SJCRH30 (cell line): ENCODE data around the gene AGPAT3. TPM values are rescaled to one million over a fixed set of nuclear protein-coding genes. Genes with fewer than 3 reads are reported as not detected.

Source experiments
- DNase-seq, 2 experiments: peaks; one replicate each; pipeline ENCODE4 v3.0.0-alpha.2; 2015 to 2020
- H3K27ac ChIP-seq: fragments of 250-450 bp; sonication (Bioruptor Pico); 2 replicates; pipeline ENCODE4 v1.5.1; 2020; ENCODE audit warnings: mild to moderate bottlenecking, moderate library complexity
- H3K27me3 ChIP-seq: fragments of 250-450 bp; sonication (Bioruptor Pico); 2 replicates; pipeline ENCODE4 v1.5.1; 2020; ENCODE audit warnings: mild to moderate bottlenecking, moderate library complexity
- H3K36me3 ChIP-seq: fragments of 250-450 bp; sonication (Bioruptor Pico); 2 replicates; pipeline ENCODE4 v1.5.1; 2020; ENCODE audit warnings: mild to moderate bottlenecking, moderate library complexity
- H3K4me1 ChIP-seq: fragments of 250-450 bp; sonication (Bioruptor Pico); 2 replicates; pipeline ENCODE4 v1.5.1; 2020; ENCODE audit warnings: mild to moderate bottlenecking, moderate library complexity
- H3K4me3 ChIP-seq: fragments of 250-450 bp; sonication (Bioruptor Pico); 2 replicates; pipeline ENCODE4 v1.5.1; 2020; ENCODE audit warnings: mild to moderate bottlenecking, moderate library complexity
- H3K9me3 ChIP-seq: fragments of 250-450 bp; sonication (Bioruptor Pico); replicated peaks from 2 replicates; pipeline ENCODE4 v1.5.1; 2020; ENCODE audit warnings: mild to moderate bottlenecking, moderate library complexity
- total RNA-seq: library from RNA; depleted of rRNA; stranded (reverse); fragments of >200 nt; shearing (Covaris generic); gene quantifications from 2 replicates; pipeline ENCODE4 v1.2.3, GENCODE V29; 2014

AGPAT3 gene
- total RNA-seq, 1 experiment from 2014 or later = 18.3 TPM

DNA sequence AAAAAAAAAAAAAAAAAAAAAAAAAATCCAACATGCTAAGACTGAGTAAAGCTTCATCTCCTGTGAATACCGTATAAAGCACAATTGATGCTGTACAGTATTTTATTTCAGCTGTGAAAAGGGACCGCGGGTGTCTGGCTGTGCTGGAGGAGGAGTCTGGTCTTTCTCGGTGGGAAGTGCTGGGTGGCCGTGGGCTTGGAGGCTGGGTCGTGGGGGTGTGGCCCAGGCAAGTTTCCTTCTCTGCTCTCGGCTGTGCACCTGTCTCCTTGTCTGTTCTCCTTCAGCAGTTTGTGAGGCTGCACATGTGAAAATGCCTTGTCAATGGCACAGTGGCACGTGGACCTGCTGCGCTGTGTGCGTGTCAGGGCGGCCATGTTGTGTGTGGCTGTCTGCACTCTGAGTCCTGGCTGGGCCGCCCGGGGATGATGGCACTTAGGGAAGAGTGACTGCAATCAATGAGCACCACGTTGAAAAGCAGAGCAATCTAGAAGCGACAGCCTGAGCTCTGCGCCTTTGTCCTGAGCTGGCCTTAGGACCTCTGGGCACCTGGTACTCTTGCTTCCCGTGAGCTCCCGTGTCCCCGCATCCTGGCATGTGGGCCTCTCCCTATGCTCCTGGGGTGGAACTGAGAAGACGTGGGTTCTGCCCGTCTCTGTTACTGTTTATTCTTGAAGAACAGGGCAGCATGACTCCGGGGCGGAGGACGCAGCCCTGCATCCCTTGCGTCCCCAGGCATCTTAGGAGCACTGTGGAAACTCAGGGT lies 14.5 kb downstream of the AGPAT3 start:
- Histone ChIP-seq H3K4me1 (peaks cover 18% of the 10 kb centered on the region), H3K27ac (peak overlapping the region; percentile 28), H3K27me3 (no peaks in the 10 kb centered on the region), H3K36me3 (no peaks in the 10 kb centered on the region), H3K4me3 (no peak overlapping the region), H3K9me3 (peaks cover 8% of the 10 kb centered on the region; the same call in 1 of the 2 replicates)
- peak in 1 of 2 experiments; percentile 33 for DNase-seq

DNA sequence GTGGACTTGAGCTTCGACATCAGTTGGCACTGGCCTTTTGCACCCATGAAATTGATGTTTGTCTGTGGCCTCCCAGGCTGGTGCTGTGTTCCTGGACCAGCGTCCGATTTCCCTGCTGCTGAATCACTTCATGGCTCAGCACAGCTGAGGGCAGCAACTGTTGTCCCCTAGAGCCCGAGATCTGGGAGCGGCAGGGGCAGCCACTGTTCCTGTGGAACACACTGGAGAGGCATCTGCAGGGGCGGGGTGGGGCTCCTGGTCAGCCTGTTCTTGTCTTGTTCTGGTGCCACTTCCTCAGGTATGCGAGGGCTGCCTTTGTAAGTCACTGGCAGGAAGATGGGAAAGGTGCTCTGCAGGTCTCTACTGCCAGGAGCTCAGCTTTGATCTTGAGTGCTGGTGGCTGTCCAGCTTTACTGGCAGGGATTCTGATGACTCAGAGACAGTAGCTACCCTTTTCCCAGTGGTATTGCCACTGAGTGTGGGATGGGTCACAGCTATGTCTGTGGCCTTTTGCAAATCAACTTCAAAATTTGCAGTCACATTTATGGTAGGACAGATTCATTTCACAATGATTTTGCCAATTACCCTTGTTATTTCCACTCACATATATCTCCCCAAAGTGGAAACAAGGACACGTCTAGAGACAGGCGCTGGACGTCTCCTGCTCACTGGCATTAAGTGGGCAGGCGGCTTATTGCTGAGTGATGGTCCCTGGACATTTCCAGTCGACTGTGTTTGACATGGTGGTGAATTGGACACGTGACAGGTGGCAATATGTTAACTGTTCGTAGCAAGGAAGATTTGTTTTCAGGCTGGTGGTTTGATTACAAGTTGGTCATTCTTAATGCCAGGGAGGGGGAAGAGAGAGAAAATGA lies 15.3 kb downstream of the AGPAT3 start:
- Histone ChIP-seq H3K36me3 (no peaks in the 10 kb centered on the region), H3K27me3 (no peaks in the 10 kb centered on the region), H3K4me1 (peaks cover 15% of the 10 kb centered on the region), H3K27ac (peak overlapping the region; percentile 28), H3K9me3 (peaks cover 3% of the 10 kb centered on the region; the same call in 1 of the 2 replicates), H3K4me3 (no peak overlapping the region)
- peak; percentile 66 for DNase-seq

DNA sequence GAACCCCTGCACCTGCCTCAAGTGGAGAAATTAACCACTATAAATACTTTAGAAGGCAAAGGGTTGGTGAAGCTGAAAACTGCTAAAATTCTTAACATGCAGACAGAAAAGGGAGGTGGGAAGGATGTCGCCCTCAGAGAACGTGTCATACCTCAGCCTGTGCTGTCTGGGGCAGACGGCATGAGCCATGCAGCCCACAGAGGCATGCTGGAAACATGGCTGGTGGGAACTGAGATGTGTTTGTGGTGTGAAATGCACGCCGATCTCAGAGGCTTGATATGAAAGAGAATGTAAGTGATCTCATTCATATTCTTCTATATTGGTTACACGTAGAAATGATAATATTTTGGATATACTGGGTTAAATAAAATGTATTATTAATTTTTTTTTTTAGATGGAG lies 16.3 kb downstream of the AGPAT3 start:
- peaks cover 15% of the 10 kb centered on the region for H3K4me1 ChIP-seq
- H3K27me3 ChIP-seq = no peaks in the 10 kb centered on the region
- DNase-seq = no peak
- H3K36me3 ChIP-seq = no peaks in the 10 kb centered on the region
- H3K4me3 ChIP-seq = no peak overlapping the region
- H3K27ac ChIP-seq = no peak overlapping the region
- H3K9me3 ChIP-seq = no peaks in the 10 kb centered on the region

DNA sequence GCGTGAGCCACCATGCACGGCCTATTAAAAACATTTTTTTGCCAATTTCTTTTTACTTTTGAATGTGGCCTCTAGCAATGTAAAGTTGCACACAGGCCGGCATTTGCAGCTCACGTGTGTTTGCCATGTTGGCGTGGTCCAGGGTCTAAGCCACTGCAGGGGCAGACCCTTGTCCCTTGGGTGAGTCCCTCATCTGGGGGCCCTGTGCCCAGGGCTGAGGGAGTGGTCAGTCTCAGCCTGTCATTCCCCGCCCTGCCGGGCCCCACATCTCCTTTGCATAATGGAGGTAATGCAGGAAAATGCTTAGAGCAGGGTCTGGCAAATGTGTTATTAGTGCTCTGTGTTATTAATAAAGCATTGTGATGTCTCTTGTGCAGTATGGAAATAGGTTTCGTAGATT lies 16.9 kb downstream of the AGPAT3 start:
- no peak for DNase-seq
- Histone ChIP-seq H3K27ac (no peak overlapping the region), H3K36me3 (no peaks in the 10 kb centered on the region), H3K27me3 (no peaks in the 10 kb centered on the region), H3K4me1 (peaks cover 15% of the 10 kb centered on the region), H3K9me3 (no peaks in the 10 kb centered on the region), H3K4me3 (no peak overlapping the region)

DNA sequence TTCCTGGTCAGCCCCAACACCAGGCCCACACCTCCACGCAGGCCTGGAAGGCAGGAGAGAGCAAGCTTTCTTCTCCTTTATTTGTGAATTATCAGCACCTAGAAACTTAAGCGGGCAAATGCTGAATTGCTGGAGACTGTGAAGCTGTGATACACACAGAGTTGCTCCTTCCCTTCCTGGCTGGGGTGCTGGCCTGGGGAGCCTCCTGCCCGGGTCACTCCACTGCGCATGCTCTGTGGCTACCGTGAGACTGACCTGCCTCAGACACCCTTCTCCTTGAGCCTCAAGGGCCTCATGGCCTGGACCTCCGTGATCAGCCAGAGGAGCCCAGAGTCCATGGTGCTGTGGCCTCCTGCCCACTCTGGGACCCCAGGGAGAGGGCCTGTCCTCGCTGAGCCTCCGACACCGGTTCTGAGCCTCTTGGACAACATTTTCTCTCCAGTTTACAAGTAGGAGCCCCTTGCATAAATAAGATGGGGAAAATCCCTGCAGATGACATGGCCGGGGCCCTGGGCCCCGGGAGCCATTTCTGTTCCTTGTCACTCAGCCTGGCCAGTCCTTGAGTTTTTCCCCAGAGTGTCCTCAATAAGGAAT lies 18.0 kb downstream of the AGPAT3 start:
- no peaks in the 10 kb centered on the region for H3K27me3 ChIP-seq
- no peak overlapping the region for H3K27ac ChIP-seq
- no peaks in the 10 kb centered on the region for H3K9me3 ChIP-seq
- no peak for DNase-seq
- H3K4me3 ChIP-seq = no peak overlapping the region
- peaks cover 15% of the 10 kb centered on the region for H3K4me1 ChIP-seq
- H3K36me3 ChIP-seq = no peaks in the 10 kb centered on the region

DNA sequence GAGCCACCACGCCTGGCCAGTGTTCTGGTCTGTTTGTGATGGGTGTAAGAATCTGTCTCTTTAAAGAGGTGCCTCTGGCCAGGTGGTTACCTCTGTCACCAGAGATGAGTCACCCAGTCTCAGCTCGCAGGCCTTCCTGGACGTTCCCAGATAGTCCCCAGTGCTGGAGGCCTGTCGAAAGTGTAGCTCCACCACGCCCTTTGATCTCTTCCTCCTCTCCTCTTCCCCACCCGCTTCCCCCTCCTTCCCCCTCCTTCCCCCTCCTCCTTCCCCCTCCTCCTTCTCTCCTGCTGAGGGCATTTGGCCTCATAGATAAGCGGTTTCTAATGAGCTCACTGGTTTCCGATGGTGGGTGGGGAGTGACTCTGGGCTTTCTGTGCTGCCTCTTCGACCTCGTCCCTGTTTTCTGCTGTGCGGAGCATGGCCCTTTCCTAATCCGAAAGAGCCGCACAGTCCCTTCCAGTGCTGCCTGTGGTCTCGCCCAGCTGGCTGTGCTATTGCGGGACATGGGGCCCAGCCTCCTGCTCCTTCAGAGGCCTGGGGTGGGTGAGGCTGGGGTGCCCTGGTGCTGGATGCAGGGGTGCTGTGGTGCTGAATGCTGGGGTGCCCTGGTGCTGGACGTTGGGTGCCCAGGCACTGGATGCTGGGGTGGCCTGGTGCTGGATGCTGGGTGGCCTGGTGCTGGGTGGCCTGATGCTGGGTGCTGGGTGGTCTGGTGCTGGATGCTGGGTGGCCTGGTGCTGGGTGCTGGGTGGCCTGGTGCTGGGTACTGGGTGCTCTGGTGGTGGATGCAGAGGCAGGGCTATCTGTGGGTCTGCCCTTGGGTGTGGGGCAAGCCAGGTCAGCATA lies 19.2 kb downstream of the AGPAT3 start:
- H3K36me3 ChIP-seq = no peaks in the 10 kb centered on the region
- H3K4me3 ChIP-seq = no peak overlapping the region
- H3K4me1 ChIP-seq = peaks cover 15% of the 10 kb centered on the region
- H3K9me3 ChIP-seq = no peaks in the 10 kb centered on the region
- no peak overlapping the region for H3K27ac ChIP-seq
- no peaks in the 10 kb centered on the region for H3K27me3 ChIP-seq
- no peak for DNase-seq

DNA sequence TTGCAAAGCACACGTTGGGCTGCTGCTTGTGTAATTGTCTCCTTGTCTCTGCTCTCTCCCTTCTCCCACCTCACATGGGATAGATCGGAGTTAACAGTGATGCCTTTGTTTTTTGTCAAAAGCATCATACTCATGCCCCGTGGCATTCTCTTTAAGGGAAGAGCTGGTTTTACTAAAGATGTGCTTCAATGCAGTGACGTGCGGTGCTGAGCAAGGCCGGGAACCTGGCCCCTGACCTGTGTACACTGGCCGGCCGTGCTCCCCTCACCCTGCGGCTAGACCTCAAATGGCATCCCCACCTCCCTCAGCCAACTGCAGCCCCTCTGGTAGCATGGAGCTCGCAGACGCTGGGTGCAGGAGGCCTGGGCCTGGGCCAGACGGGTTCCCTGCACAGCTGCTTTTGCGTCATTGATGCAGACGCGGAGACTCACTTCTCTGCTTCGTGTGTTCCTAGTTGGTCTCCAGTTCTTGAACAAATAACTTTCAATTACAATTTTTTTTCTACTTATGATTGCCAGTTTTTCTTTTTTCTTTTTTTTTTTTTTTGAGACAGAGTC lies 19.9 kb downstream of the AGPAT3 start:
- Histone ChIP-seq H3K27me3 (no peaks in the 10 kb centered on the region), H3K4me3 (no peak overlapping the region), H3K36me3 (no peaks in the 10 kb centered on the region), H3K27ac (no peak overlapping the region), H3K9me3 (no peaks in the 10 kb centered on the region), H3K4me1 (peaks cover 8% of the 10 kb centered on the region)
- no peak for DNase-seq

DNA sequence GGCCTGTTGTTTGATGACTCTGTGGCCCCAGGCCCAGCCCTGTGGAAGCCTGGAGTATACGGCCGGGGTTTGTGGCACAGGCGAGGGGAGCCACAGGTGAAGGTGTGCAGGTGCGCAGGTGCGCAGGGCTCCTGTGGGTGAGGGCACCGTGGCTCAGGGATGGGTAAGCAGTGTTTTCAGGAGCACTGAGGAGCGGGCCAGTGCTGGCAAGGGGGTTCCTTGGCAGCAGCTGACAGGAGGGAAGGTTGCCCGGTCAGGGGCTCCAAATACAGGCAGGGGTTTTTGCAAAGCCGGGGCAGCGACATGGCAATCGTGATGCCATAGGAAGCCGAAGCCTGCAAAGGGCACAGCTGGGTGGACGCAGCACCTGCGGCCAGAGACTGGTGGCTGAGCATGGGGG lies 20.7 kb downstream of the AGPAT3 start:
- H3K4me1 ChIP-seq = no peaks in the 10 kb centered on the region; the same call in 1 of the 2 replicates
- H3K36me3 ChIP-seq = no peaks in the 10 kb centered on the region
- no peak for DNase-seq
- H3K27ac ChIP-seq = no peak overlapping the region
- no peaks in the 10 kb centered on the region for H3K9me3 ChIP-seq
- H3K27me3 ChIP-seq = no peaks in the 10 kb centered on the region
- H3K4me3 ChIP-seq = no peak overlapping the region

DNA sequence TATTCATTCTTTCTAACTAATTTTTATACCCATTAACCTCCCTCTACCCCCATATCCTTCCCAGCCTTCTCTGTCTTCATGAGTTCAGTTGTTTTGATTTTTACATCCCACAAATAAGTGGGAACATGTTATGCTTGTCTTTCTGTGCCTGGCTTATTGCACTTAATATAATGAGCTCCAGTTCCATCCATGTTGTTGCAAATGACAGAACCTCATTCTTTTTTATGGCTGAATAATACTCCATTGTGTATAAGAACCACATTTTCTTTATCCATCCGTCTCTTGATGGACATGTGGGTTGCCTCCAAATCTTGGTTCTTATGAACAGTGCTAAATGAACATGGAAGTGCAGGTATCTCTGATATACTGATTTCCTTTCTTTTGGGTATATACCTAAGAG lies 21.5 kb downstream of the AGPAT3 start:
- DNase-seq = no peak
- Histone ChIP-seq H3K27ac (no peak overlapping the region), H3K36me3 (no peaks in the 10 kb centered on the region), H3K4me1 (no peaks in the 10 kb centered on the region; the same call in 1 of the 2 replicates), H3K4me3 (no peak overlapping the region), H3K9me3 (no peaks in the 10 kb centered on the region), H3K27me3 (no peaks in the 10 kb centered on the region)

DNA sequence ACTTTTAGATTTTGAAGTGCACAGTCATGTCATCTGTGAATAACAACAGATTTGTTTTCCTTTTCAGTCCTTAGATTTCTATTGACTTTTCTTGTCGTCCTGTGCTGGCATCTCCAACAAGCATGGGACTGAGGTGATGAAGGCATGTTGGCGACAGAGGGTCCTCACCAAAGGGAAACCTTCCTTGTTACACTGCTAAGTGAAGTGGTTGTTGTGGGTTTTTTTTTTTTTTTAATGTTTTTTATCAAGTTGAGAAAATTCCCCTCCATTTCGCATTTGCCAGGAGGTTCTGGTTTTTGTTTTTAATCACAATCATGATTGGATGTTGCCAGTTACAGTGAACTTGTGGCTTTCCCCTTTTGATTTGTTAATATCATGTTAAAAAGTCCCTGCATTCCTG lies 24.0 kb downstream of the AGPAT3 start:
- Histone ChIP-seq H3K27me3 (no peaks in the 10 kb centered on the region), H3K4me3 (no peak overlapping the region), H3K27ac (no peak overlapping the region), H3K36me3 (no peaks in the 10 kb centered on the region), H3K9me3 (no peaks in the 10 kb centered on the region), H3K4me1 (no peaks in the 10 kb centered on the region; the same call in 1 of the 2 replicates)
- no peak for DNase-seq

DNA sequence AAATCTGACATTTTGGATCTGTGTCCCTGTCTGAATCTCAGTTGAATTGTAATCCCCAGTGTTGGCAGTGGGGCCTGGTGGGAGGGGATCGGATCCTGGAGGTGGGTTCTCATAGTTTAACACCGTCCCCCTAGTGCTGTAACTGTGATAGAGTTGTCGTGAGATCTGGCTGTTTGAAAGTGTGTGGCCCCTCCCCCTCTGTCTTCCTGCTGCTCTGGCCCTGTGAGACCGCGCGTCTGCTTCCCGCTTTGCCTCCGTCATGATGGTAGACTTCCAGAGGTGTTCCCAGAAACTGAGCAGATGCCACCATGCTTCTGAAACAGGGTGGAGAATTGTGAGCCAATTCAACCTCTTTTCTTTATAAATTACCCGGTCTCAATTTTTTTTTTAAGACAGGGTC lies 25.0 kb downstream of the AGPAT3 start:
- Histone ChIP-seq H3K9me3 (no peaks in the 10 kb centered on the region), H3K36me3 (no peaks in the 10 kb centered on the region), H3K4me3 (no peak overlapping the region), H3K4me1 (no peaks in the 10 kb centered on the region), H3K27ac (no peak overlapping the region), H3K27me3 (no peaks in the 10 kb centered on the region)
- no peak for DNase-seq

DNA sequence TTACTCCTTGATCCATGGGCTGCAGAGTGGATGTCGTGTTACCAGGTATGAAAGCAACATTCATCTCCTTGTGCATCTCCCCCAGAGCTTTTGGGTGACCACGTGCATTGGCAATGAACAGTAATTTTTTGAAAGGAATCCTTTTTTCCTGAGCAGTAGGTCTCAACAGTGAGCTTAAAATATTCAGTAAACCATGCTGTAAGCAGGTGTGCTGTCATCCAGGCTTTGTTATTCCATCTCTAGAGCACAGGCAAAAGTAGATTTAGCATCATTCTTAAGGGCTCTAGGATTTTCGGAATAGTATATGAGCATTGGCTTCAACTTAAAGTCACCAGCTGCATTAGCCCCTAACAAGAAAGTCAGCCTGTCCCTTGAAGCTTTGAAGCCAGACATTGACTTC lies 27.3 kb downstream of the AGPAT3 start:
- Histone ChIP-seq H3K27ac (no peak overlapping the region), H3K9me3 (no peaks in the 10 kb centered on the region), H3K4me3 (no peak overlapping the region), H3K36me3 (no peaks in the 10 kb centered on the region), H3K4me1 (no peaks in the 10 kb centered on the region), H3K27me3 (no peaks in the 10 kb centered on the region)
- DNase-seq = no peak

DNA sequence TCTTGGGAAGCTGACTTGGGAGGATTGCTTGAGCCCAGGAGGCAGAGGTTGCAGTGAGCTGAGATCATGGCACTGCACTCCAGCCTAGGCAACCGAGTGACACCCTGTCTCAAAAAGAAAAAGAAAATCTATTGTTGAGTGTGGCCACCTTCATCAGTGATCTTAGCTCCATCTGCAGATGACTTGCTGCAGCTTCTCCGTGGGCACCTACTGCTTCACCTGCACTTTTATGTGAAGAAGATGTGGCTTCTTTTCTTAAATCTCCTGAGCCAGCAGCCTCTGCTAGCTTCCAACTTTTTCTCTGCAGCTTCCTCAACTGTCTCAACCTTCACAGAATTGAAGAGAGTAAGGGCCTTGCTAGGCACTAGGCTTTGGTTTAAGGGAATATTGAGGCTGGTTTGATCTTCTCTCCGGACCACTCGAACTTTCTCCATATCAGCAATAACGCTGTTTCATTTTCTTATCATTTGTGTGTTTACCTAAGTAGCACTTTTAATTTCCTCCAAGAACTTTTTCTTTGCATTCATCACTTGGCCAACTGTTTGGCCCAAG lies 28.0 kb downstream of the AGPAT3 start:
- Histone ChIP-seq H3K4me3 (no peak overlapping the region), H3K27me3 (no peaks in the 10 kb centered on the region), H3K4me1 (no peaks in the 10 kb centered on the region), H3K36me3 (no peaks in the 10 kb centered on the region), H3K27ac (no peak overlapping the region), H3K9me3 (no peaks in the 10 kb centered on the region)
- no peak for DNase-seq
